Astrocyte of the cerebellum (primary cell): Measurements from ENCODE around the gene IFNL2.

Source experiments
- DNase-seq: peaks from one replicate; pipeline ENCODE4 v3.0.0-alpha.2; 2011; ENCODE audit warnings: low read depth
- H3K4me3 ChIP-seq: 2 replicates; pipeline ENCODE4 v1.5.1; 2011; ENCODE audit warnings: mild to moderate bottlenecking, low read depth, low read length, moderate library complexity
- CTCF ChIP-seq: IDR thresholded peaks from 2 replicates; pipeline ENCODE4 v1.5.1; 2012; ENCODE audit warnings: low read length, low read depth, moderate library complexity, mild to moderate bottlenecking; ENCODE audit errors: missing control alignments
- in situ Hi-C: cut with HindIII; loops from 2 replicates; pipeline ENCODE4 v1.10.0; 2017; ENCODE audit warnings: low sequenced_read_pairs

IFNL2 gene

GRCh38 chr19:39246951-39247669, 21.1 kb upstream of the IFNL2 start:
- H3K4me3 ChIP-seq, result no peak overlapping the region
- no peak for TF ChIP-seq CTCF
- DNase-seq, result no peak
- in situ Hi-C loops, result no loop called here

GRCh38 chr19:39247701-39248664, 20.2 kb upstream of the IFNL2 start:
- no peak overlapping the region for H3K4me3 ChIP-seq
- TF ChIP-seq CTCF, result no peak
- in situ Hi-C loops, result no loop called here
- DNase-seq, result no peak

GRCh38 chr19:39248806-39249205, 19.4 kb upstream of the IFNL2 start, which contains the start of gene IFNL4:
Gene IFNL4, minus strand, starts transcription at chr19:39248856.
- no peak for TF ChIP-seq CTCF
- no peak within 1 kb of the TSS for H3K4me3 ChIP-seq
- DNase-seq, result no peak
- in situ Hi-C loops, result no loop called here

- DNase-seq, result no peak
- H3K4me3 ChIP-seq, result no peak overlapping the region
- no peak for TF ChIP-seq CTCF
- in situ Hi-C loops, result no loop called here
Measured at GRCh38 chr19:39251081-39251480, 17.1 kb upstream of the IFNL2 start.

GRCh38 chr19:39251846-39252245, 16.4 kb upstream of the IFNL2 start:
- no peak for DNase-seq
- no peak overlapping the region for H3K4me3 ChIP-seq
- in situ Hi-C loops, result no loop called here
- TF ChIP-seq CTCF, result no peak

- no peak for TF ChIP-seq CTCF
- no peak overlapping the region for H3K4me3 ChIP-seq
- in situ Hi-C loops, result no loop called here
- DNase-seq, result no peak
Measured at GRCh38 chr19:39252458-39252857, 15.7 kb upstream of the IFNL2 start.
